Ovary (tissue), 3 donors: ENCODE data around the gene RDH11.

Source experiments
- EP300 ChIP-seq: sonication (generic); formaldehyde crosslinking; IDR thresholded peaks from one replicate; pipeline ENCODE4 v1.6.1; 2017; ENCODE audit warnings: antibody characterized with exemption
- POLR2A ChIP-seq: fragments of 450-650 bp; IDR thresholded peaks from one replicate; pipeline ENCODE4 v1.6.1; 2017; ENCODE audit warnings: antibody characterized with exemption, mild to moderate bottlenecking, moderate library complexity
- TF ChIP-seq, protein P1 (sequence below), 3 donors: fragments of 450-650 bp in 2 of 3; fragments of 200-600 bp in 1 of 3; IDR thresholded peaks; one replicate each; pipeline versions ENCODE4 v1.5.1 to v1.8.0; 2016 to 2022; ENCODE audit warnings: antibody characterized with exemption in 3 of 3, mild to moderate bottlenecking in 1 of 3
- donor health status: DM: no; HTN: no; CAD: no.

DNA sequence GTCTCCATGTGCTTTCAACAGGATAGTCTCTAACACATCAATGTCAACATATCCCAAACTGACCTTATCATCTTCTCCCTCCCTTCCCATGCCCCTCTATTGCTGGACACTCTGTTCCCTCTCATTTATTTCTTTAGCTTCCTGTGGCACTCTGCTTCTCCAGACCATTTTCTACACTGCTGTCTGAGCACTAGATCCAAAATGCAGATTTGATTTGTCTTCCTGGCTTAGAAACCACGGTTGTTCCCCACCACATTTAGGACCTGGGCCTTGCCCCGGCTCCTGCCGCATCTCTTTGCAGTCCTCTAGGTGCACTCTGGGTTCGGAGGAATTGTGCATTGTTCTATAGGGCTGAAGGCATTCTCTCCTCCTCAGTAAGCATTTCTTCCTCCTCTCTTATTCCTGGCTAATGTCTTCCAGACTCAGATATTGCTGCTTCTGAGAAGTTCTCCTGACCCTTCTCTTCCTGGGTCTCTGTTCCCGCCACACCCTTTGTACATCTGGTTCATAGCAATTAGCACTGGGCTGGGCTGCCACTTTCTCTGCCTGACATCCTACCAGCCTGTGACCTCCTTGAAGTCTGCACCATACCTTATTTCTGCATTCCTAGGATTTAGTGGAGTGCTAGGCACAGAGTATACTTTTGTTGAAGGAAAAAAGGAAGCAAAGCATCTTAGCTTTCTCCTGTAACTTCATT, 62.0 kb downstream of the RDH11 start:
- TF ChIP-seq, protein P1, sequence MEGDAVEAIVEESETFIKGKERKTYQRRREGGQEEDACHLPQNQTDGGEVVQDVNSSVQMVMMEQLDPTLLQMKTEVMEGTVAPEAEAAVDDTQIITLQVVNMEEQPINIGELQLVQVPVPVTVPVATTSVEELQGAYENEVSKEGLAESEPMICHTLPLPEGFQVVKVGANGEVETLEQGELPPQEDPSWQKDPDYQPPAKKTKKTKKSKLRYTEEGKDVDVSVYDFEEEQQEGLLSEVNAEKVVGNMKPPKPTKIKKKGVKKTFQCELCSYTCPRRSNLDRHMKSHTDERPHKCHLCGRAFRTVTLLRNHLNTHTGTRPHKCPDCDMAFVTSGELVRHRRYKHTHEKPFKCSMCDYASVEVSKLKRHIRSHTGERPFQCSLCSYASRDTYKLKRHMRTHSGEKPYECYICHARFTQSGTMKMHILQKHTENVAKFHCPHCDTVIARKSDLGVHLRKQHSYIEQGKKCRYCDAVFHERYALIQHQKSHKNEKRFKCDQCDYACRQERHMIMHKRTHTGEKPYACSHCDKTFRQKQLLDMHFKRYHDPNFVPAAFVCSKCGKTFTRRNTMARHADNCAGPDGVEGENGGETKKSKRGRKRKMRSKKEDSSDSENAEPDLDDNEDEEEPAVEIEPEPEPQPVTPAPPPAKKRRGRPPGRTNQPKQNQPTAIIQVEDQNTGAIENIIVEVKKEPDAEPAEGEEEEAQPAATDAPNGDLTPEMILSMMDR (IDR thresholded peaks at IDR 0.05): no peak
- no peak for TF ChIP-seq EP300
- no peak for TF ChIP-seq POLR2A
